HCT116 (cell line): ENCODE results near the gene RORB. TPM values are rescaled to one million over a fixed set of nuclear protein-coding genes. Genes with fewer than 3 reads are reported as not detected.

Experiments
- ATAC-seq: fragments of 200-7000 bp; cut with Tn5 transposase; 2 replicates; pipeline ENCODE4 v1.9.1; 2020; ENCODE audit warnings: mild to moderate bottlenecking, moderate library complexity
- BruUV-seq: library from RNA; stranded (reverse); fragments of 400-500 nt; replicated peaks from 2 replicates; lab custom pipeline; 2021; lab: Mats Ljungman, UMichigan
- CTCF ChIA-PET: fragments of 300-600 bp; sonication (Branson Sonifier 250); formaldehyde crosslinking; loops from one replicate; lab custom pipeline; 2021; ENCODE audit warnings: antibody characterized with exemption; lab: Charles Lee
- POLR2A ChIA-PET: fragments of 300-600, 350-600 bp; sonication (Branson Sonifier 250); formaldehyde crosslinking; loops from one replicate; lab custom pipeline; 2021; ENCODE audit warnings: antibody characterized with exemption; lab: Charles Lee
- RAD21 ChIA-PET, 2 experiments: fragments of 300-600 bp; sonication (Branson Sonifier 250); formaldehyde crosslinking; loops; one replicate each; lab custom pipeline; 2023; ENCODE audit warnings: low total read pairs in 2 of 2; ENCODE audit not compliant: uncharacterized antibody in 2 of 2, unreplicated experiment in 2 of 2, low non-redundant PET in 1 of 2; lab: Charles Lee
- DNase-seq: peaks from one replicate; pipeline ENCODE4 v3.0.0-alpha.2; 2010; ENCODE audit warnings: low read depth, low spot score
- H2AFZ ChIP-seq: fragments of 200-600 bp; shearing (Covaris generic), sonication (generic); 2 replicates; pipeline ENCODE4 v1.6.1; 2017; ENCODE audit warnings: low read depth, mixed run types, mixed read lengths, antibody characterized with exemption, low read length; ENCODE audit not compliant: poor library complexity, severe bottlenecking
- H3K27ac ChIP-seq: 2 replicates; pipeline ENCODE4 v1.5.1; 2012; ENCODE audit warnings: low read depth, low read length
- H3K27me3 ChIP-seq: fragments of 200-600 bp; sonication (generic); 2 replicates; pipeline ENCODE4 v1.6.1; 2016; ENCODE audit warnings: mixed run types, low read length, mixed read lengths; ENCODE audit not compliant: insufficient read depth
- H3K36me3 ChIP-seq, 2 experiments: fragments of 200-500 bp in 1 of 2; fragments of 200-600 bp in 1 of 2; sonication (Bioruptor generic) in 1 of 2; sonication (generic) in 1 of 2; 2 replicates each; pipeline versions ENCODE4 v1.5.1 to v1.6.1; 2014 to 2016; ENCODE audit warnings: low read length in 2 of 2, inconsistent platforms in 1 of 2, mixed read lengths in 1 of 2, mixed run types in 1 of 2; ENCODE audit not compliant: insufficient read depth in 2 of 2, control insufficient read depth in 1 of 2
- H3K4me1 ChIP-seq, 2 experiments: fragments of 200-600 bp in 1 of 2; sonication (generic) in 1 of 2; 2 replicates each; pipeline versions ENCODE4 v1.5.1 to v1.6.1; 2012 to 2017; ENCODE audit warnings: low read length in 2 of 2, inconsistent platforms in 1 of 2, mild to moderate bottlenecking in 1 of 2, mixed read lengths in 1 of 2, mixed run types in 1 of 2, moderate library complexity in 1 of 2; ENCODE audit not compliant: insufficient read depth in 2 of 2, control insufficient read depth in 1 of 2
- H3K4me2 ChIP-seq: fragments of 200-600 bp; sonication (generic); 2 replicates; pipeline ENCODE4 v1.6.1; 2017; ENCODE audit warnings: mixed run types, low read length, mixed read lengths
- H3K4me3 ChIP-seq, 2 experiments: fragments of 200-600 bp in 1 of 2; sonication (generic) in 1 of 2; replicated peaks in 1 of 2; 2 replicates each; pipeline ENCODE4 v1.5.1; 2011 to 2016; ENCODE audit warnings: low read length in 2 of 2, control low read depth in 1 of 2, low read depth in 1 of 2, mild to moderate bottlenecking in 1 of 2, mixed read lengths in 1 of 2, mixed run types in 1 of 2
- H3K79me2 ChIP-seq: fragments of 200-600 bp; sonication (generic); 2 replicates; pipeline ENCODE4 v1.6.1; 2017; ENCODE audit warnings: mild to moderate bottlenecking, mixed run types, low read length, moderate library complexity, mixed read lengths; ENCODE audit not compliant: insufficient read depth
- H3K9ac ChIP-seq: fragments of 200-600 bp; sonication (generic); 2 replicates; pipeline ENCODE4 v1.6.1; 2016; ENCODE audit warnings: low read length, mixed read lengths
- H3K9me2 ChIP-seq: fragments of 200-600 bp; sonication (generic), shearing (Covaris generic); 2 replicates; pipeline ENCODE4 v1.6.1; 2017; ENCODE audit warnings: mixed run types, mild to moderate bottlenecking, moderate library complexity; ENCODE audit not compliant: insufficient read depth
- H3K9me3 ChIP-seq, 2 experiments: fragments of 200-500 bp in 1 of 2; fragments of 200-600 bp in 1 of 2; sonication (Bioruptor generic) in 1 of 2; sonication (generic) in 1 of 2; 2 replicates each; pipeline ENCODE4 v1.6.1; 2014 to 2017; ENCODE audit warnings: low read length in 2 of 2, mixed read lengths in 2 of 2, inconsistent platforms in 1 of 2, low read depth in 1 of 2, mild to moderate bottlenecking in 1 of 2, mixed run types in 1 of 2, moderate library complexity in 1 of 2; ENCODE audit not compliant: control insufficient read depth in 1 of 2, insufficient read depth in 1 of 2
- H4K20me1 ChIP-seq: fragments of 200-600 bp; sonication (generic), shearing (Covaris generic); 2 replicates; pipeline ENCODE4 v1.6.1; 2017; ENCODE audit warnings: mixed run types, mild to moderate bottlenecking, moderate library complexity; ENCODE audit not compliant: insufficient read depth
- ATF3 ChIP-seq: IDR thresholded peaks from 2 replicates; pipeline ENCODE4 v1.6.1; 2012
- CBX3 ChIP-seq: IDR thresholded peaks from 2 replicates; pipeline ENCODE4 v1.6.1; 2012; ENCODE audit warnings: low read depth
- CEBPB ChIP-seq: IDR thresholded peaks from 2 replicates; pipeline ENCODE4 v1.6.1; 2012; ENCODE audit warnings: low read depth
- ELF1 ChIP-seq: IDR thresholded peaks from 2 replicates; pipeline ENCODE4 v1.6.1; 2012; ENCODE audit warnings: low read depth, borderline replicate concordance
- EZH2 ChIP-seq: fragments of 200-600 bp; sonication (generic); IDR thresholded peaks from 2 replicates; pipeline ENCODE4 v1.6.1; 2017; ENCODE audit warnings: antibody characterized with exemption, mixed run types
- FOSL1 ChIP-seq: IDR thresholded peaks from 2 replicates; pipeline ENCODE4 v1.6.1; 2012; ENCODE audit warnings: low read depth
- JUND ChIP-seq: IDR thresholded peaks from 2 replicates; pipeline ENCODE4 v1.6.1; 2012
- POLR2A ChIP-seq: IDR thresholded peaks from 2 replicates; pipeline ENCODE4 v1.7.0; 2011; ENCODE audit warnings: borderline replicate concordance; ENCODE audit not compliant: insufficient read depth, insufficient read length; ENCODE audit errors: extremely low read depth
- POLR2AphosphoS5 ChIP-seq: IDR thresholded peaks from 2 replicates; pipeline ENCODE4 v1.6.1; 2011; ENCODE audit warnings: mild to moderate bottlenecking, low read depth, low read length, moderate library complexity
- RAD21 ChIP-seq: IDR thresholded peaks from 2 replicates; pipeline ENCODE4 v1.6.1; 2012; ENCODE audit warnings: low read depth, mild to moderate bottlenecking
- REST ChIP-seq: IDR thresholded peaks from 2 replicates; pipeline ENCODE4 v1.6.1; 2012; ENCODE audit warnings: low read depth
- SIN3A ChIP-seq: IDR thresholded peaks from 2 replicates; pipeline ENCODE4 v1.6.1; 2012; ENCODE audit warnings: low read depth
- SRF ChIP-seq: IDR thresholded peaks from 2 replicates; pipeline ENCODE4 v1.6.1; 2012; ENCODE audit warnings: low read depth
- TCF7L2 ChIP-seq: IDR thresholded peaks from 2 replicates; pipeline ENCODE4 v1.7.0; 2011; ENCODE audit warnings: borderline replicate concordance, inconsistent platforms; ENCODE audit not compliant: insufficient read depth, insufficient read length; ENCODE audit errors: extremely low read depth
- YY1 ChIP-seq: IDR thresholded peaks from 2 replicates; pipeline ENCODE4 v1.6.1; 2011; ENCODE audit warnings: low read length, low read depth, moderate library complexity, mild to moderate bottlenecking; ENCODE audit not compliant: insufficient replicate concordance; ENCODE audit errors: extremely low read depth
- ZBTB33 ChIP-seq: IDR thresholded peaks from 2 replicates; pipeline ENCODE4 v1.6.1; 2011; ENCODE audit warnings: mild to moderate bottlenecking, low read length, moderate library complexity; ENCODE audit not compliant: insufficient replicate concordance; ENCODE audit errors: extremely low read depth
- ZFX ChIP-seq: fragments of 450-650 bp; IDR thresholded peaks from 2 replicates; pipeline ENCODE4 v1.6.1; 2017
- ZNF274 ChIP-seq: fragments of 200-500 bp; sonication (Bioruptor generic); IDR thresholded peaks from 2 replicates; pipeline ENCODE4 v1.6.1; 2014; ENCODE audit warnings: mild to moderate bottlenecking, low read depth, low read length, inconsistent platforms
- intact Hi-C: fragments of 100-400 bp; cut with micrococcal nuclease; formaldehyde crosslinking; loops from 2 replicates; pipeline ENCODE4 v1.10.0; 2022
- total RNA-seq: library from RNA; stranded (reverse); gene quantifications from one replicate; pipeline ENCODE4 v1.2.1, GENCODE V29; 2021; ENCODE audit not compliant: unreplicated experiment

RORB gene
- total RNA-seq, 1 experiment from 2014 or later, result 0.02 TPM

GRCh38 chr9:74674077-74674476, 176.9 kb downstream of the RORB start (continued):
- no peak for TF ChIP-seq ZBTB33
- no peak for TF ChIP-seq SRF
- no peak for TF ChIP-seq CBX3
- no peak for TF ChIP-seq EZH2
- TF ChIP-seq ZFX, result no peak

GRCh38 chr9:74681906-74682305, 184.8 kb downstream of the RORB start:
- Histone ChIP-seq H3K27ac (no peak overlapping the region), H3K9ac (no peak overlapping the region), H3K9me3 (no peaks in the 10 kb centered on the region), H3K4me2 (no peak overlapping the region), H3K27me3 (peaks cover 38% of the 10 kb centered on the region), H4K20me1 (no peaks in the 10 kb centered on the region), H2AFZ (no peak overlapping the region), H3K4me1 (no peaks in the 10 kb centered on the region), H3K9me2 (no peaks in the 10 kb centered on the region), H3K36me3 (no peaks in the 10 kb centered on the region), H3K79me2 (no peaks in the 10 kb centered on the region), H3K4me3 (no peak overlapping the region)
- ChIA-PET POLR2A (no interaction called here), CTCF (no interaction called here), RAD21 (no interaction called here)
- ATAC-seq (no peak), DNase-seq (no peak)
- intact Hi-C loops, result no loop called here
- no TSS peak for BruUV-seq
- TF ChIP-seq ZNF274 (no peak), POLR2AphosphoS5 (no peak), POLR2A (no peak), SIN3A (no peak), ZBTB33 (no peak), SRF (no peak), CEBPB (no peak), FOSL1 (no peak), JUND (no peak), REST (no peak), ZFX (no peak), YY1 (no peak), ELF1 (no peak), RAD21 (no peak), ATF3 (no peak), TCF7L2 (no peak)
